PC-3 (cell line): ENCODE measurements around the gene HMCN2. TPM values are rescaled to one million over a fixed set of nuclear protein-coding genes. Genes with fewer than 3 reads are reported as not detected.

ENCODE experiments used
- ATAC-seq: fragments of 200-7000 bp; cut with Tn5 transposase; 2 replicates; pipeline ENCODE4 v1.9.1; 2020; ENCODE audit warnings: mild to moderate bottlenecking, moderate library complexity
- BruUV-seq: library from RNA; stranded (reverse); fragments of 400-500 nt; replicated peaks from 2 replicates; lab custom pipeline; 2021; lab: Mats Ljungman, UMichigan
- CTCF ChIA-PET: fragments of 300-600 bp; sonication (Branson Sonifier 250); formaldehyde crosslinking; loops from one replicate; lab custom pipeline; 2022; ENCODE audit warnings: antibody characterized with exemption; lab: Charles Lee
- POLR2A ChIA-PET: fragments of 300-600 bp; sonication (Branson Sonifier 250); formaldehyde crosslinking; loops from one replicate; lab custom pipeline; 2022; ENCODE audit warnings: antibody characterized with exemption; ENCODE audit not compliant: unreplicated experiment; lab: Charles Lee
- DNase-seq: peaks from one replicate; pipeline ENCODE4 v3.0.0-alpha.2; 2015
- H2AFZ ChIP-seq: fragments of 300-600 bp; sonication (generic); 2 replicates; pipeline ENCODE4 v1.6.0; 2016; ENCODE audit warnings: antibody characterized with exemption, low read length
- H3F3A ChIP-seq: fragments of 300-600 bp; sonication (generic); one replicate; pipeline ENCODE4 v1.6.0; 2017; ENCODE audit warnings: antibody characterized with exemption, low read length, control low read depth, mild to moderate bottlenecking; ENCODE audit not compliant: unreplicated experiment
- H3K27ac ChIP-seq: fragments of 300-600 bp; sonication (generic); 2 replicates; pipeline ENCODE4 v1.5.1; 2016; ENCODE audit warnings: mild to moderate bottlenecking, low read length
- H3K27me3 ChIP-seq: fragments of 300-600 bp; sonication (generic); 2 replicates; pipeline ENCODE4 v1.6.1; 2016; ENCODE audit warnings: low read length, mixed read lengths
- H3K36me3 ChIP-seq: fragments of 300-600 bp; sonication (generic); 2 replicates; pipeline ENCODE4 v1.6.1; 2016; ENCODE audit warnings: low read depth, mixed run types, low read length, mixed read lengths
- H3K4me1 ChIP-seq: fragments of 300-600 bp; sonication (generic); 2 replicates; pipeline ENCODE4 v1.5.1; 2016; ENCODE audit warnings: low read length; ENCODE audit not compliant: insufficient read depth
- H3K4me2 ChIP-seq: fragments of 300-600 bp; sonication (generic); 2 replicates; pipeline ENCODE4 v1.6.0; 2016; ENCODE audit warnings: low read length
- H3K4me3 ChIP-seq: fragments of 300-600 bp; sonication (generic); 2 replicates; pipeline ENCODE4 v1.5.1; 2016; ENCODE audit warnings: mild to moderate bottlenecking, low read length, mixed read lengths
- H3K79me2 ChIP-seq: fragments of 300-600 bp; sonication (generic); 2 replicates; pipeline ENCODE4 v1.6.1; 2017; ENCODE audit warnings: low read length, mixed read lengths
- H3K9ac ChIP-seq: fragments of 300-600 bp; sonication (generic); 2 replicates; pipeline ENCODE4 v1.6.0; 2016; ENCODE audit warnings: mild to moderate bottlenecking, low read length
- H3K9me2 ChIP-seq: fragments of 300-600 bp; sonication (generic); replicated peaks from 2 replicates; pipeline ENCODE4 v1.6.1; 2016; ENCODE audit warnings: mixed run types, low read length, mixed read lengths
- H3K9me3 ChIP-seq: fragments of 300-600 bp; sonication (generic); 2 replicates; pipeline ENCODE4 v1.6.1; 2016; ENCODE audit warnings: low read length, mixed read lengths
- H4K20me1 ChIP-seq: fragments of 300-600 bp; sonication (generic); 2 replicates; pipeline ENCODE4 v1.6.1; 2016; ENCODE audit warnings: low read length, mixed read lengths
- CTCF ChIP-seq: fragments of 300-600 bp; sonication (generic); conservative IDR thresholded peaks from 2 replicates; pipeline ENCODE4 v1.5.1; 2017; ENCODE audit warnings: antibody characterized with exemption, low read depth, mild to moderate bottlenecking, low read length
- EZH2 ChIP-seq: fragments of 300-600 bp; sonication (generic); IDR thresholded peaks from one replicate; pipeline ENCODE4 v1.6.1; 2017; ENCODE audit warnings: antibody characterized with exemption, mild to moderate bottlenecking, low read length; ENCODE audit not compliant: unreplicated experiment
- EZH2phosphoT487 ChIP-seq: fragments of 300-600 bp; sonication (generic); IDR thresholded peaks from 2 replicates; pipeline ENCODE4 v1.6.1; 2018; ENCODE audit warnings: mild to moderate bottlenecking, antibody characterized with exemption, low read length, borderline replicate concordance
- intact Hi-C: fragments of 100-400 bp; cut with micrococcal nuclease; formaldehyde crosslinking; loops from 2 replicates; pipeline ENCODE4 v1.9.0; 2023
- total RNA-seq: library from RNA; depleted of rRNA; stranded (reverse); fragments of >200 nt; gene quantifications from 2 replicates; pipeline ENCODE4 v1.2.3, GENCODE V29; 2014

The HMCN2 gene
- total RNA-seq, 1 experiment from 2014 or later = 0.11 TPM

- H3K4me1 ChIP-seq = no peaks in the 10 kb centered on the region
- H3K9me2 ChIP-seq = no peaks in the 10 kb centered on the region
- H3K36me3 ChIP-seq = no peaks in the 10 kb centered on the region
- no peaks in the 10 kb centered on the region for H3K9me3 ChIP-seq
- H3K9ac ChIP-seq = no peak overlapping the region
- H3K27ac ChIP-seq = no peak overlapping the region
- H3K27me3 ChIP-seq = no peaks in the 10 kb centered on the region
- no TSS peak for BruUV-seq
- no peaks in the 10 kb centered on the region for H3F3A ChIP-seq
- no peak overlapping the region for H3K4me3 ChIP-seq
- H4K20me1 ChIP-seq = no peaks in the 10 kb centered on the region
- no peaks in the 10 kb centered on the region for H3K79me2 ChIP-seq
- CTCF ChIA-PET = no interaction called here
- intact Hi-C loops = no loop called here
- H2AFZ ChIP-seq = no peak overlapping the region
- no peak for DNase-seq
- POLR2A ChIA-PET = no interaction called here
- H3K4me2 ChIP-seq = no peak overlapping the region
- no peak for ATAC-seq
- TF ChIP-seq CTCF (peak; percentile 41; the same call in 1 of the 2 replicates), EZH2phosphoT487 (no peak)
Measured at GRCh38 chr9:130236436-130236985, 29.0 kb upstream of the HMCN2 start.

- Histone ChIP-seq H4K20me1 (no peaks in the 10 kb centered on the region), H3K36me3 (no peaks in the 10 kb centered on the region), H3K4me3 (no peak overlapping the region), H3K4me1 (no peaks in the 10 kb centered on the region), H3K9ac (no peak overlapping the region), H3K79me2 (no peaks in the 10 kb centered on the region), H2AFZ (no peak overlapping the region), H3K27ac (no peak overlapping the region), H3F3A (no peaks in the 10 kb centered on the region), H3K9me2 (no peaks in the 10 kb centered on the region), H3K27me3 (no peaks in the 10 kb centered on the region), H3K4me2 (no peak overlapping the region), H3K9me3 (no peaks in the 10 kb centered on the region)
- no peak for ATAC-seq
- ChIA-PET CTCF (no interaction called here), POLR2A (no interaction called here)
- DNase-seq = no peak
- intact Hi-C loops = no loop called here
- BruUV-seq = no TSS peak
- no peak for TF ChIP-seq CTCF
- TF ChIP-seq EZH2 = no peak
- no peak for TF ChIP-seq EZH2phosphoT487
Measured at GRCh38 chr9:130237076-130237475, 28.5 kb upstream of the HMCN2 start.

GRCh38 chr9:130237763-130238524 is 27.6 kb upstream of the HMCN2 start:
- POLR2A ChIA-PET = no interaction called here
- ATAC-seq = no peak

More at GRCh38 chr9:130237763-130238524, 27.6 kb upstream of the HMCN2 start:
- no peak overlapping the region for H3K9ac ChIP-seq
- CTCF ChIA-PET = interaction anchor here (0.6 kb wide), 1 partner anchor 455 kb away, joined by 3 read pairs; the partner anchor contains the start of gene EXOSC2
- H3K27ac ChIP-seq = no peak overlapping the region
- H3K27me3 ChIP-seq = no peaks in the 10 kb centered on the region
- no peaks in the 10 kb centered on the region for H3F3A ChIP-seq
- H3K4me3 ChIP-seq = no peak overlapping the region
- no TSS peak for BruUV-seq
- TF ChIP-seq EZH2phosphoT487 = no peak
- no peak for TF ChIP-seq EZH2
- no peak for TF ChIP-seq CTCF
- H3K4me1 ChIP-seq = no peaks in the 10 kb centered on the region
- no peaks in the 10 kb centered on the region for H3K36me3 ChIP-seq
- H3K9me2 ChIP-seq = no peaks in the 10 kb centered on the region
- no peaks in the 10 kb centered on the region for H3K79me2 ChIP-seq
- no peaks in the 10 kb centered on the region for H3K9me3 ChIP-seq
- H4K20me1 ChIP-seq = no peaks in the 10 kb centered on the region
- no peak for DNase-seq
- intact Hi-C loops = no loop called here
- no peak overlapping the region for H2AFZ ChIP-seq
- H3K4me2 ChIP-seq = no peak overlapping the region
